GM10248 (cell line): Measurements from ENCODE around the gene OR5M3.

Source experiments
- CTCF ChIA-PET: fragments of 300-600 bp; sonication (Branson Sonifier 250); formaldehyde crosslinking; extraction: SDS; loops from one replicate; lab custom pipeline; 2021; ENCODE audit warnings: antibody characterized with exemption; lab: Yijun Ruan, JAX
- POLR2A ChIA-PET: fragments of 350-650 bp; sonication (Branson Sonifier 250); formaldehyde crosslinking; extraction: SDS; loops from one replicate; lab custom pipeline; 2020; ENCODE audit warnings: antibody characterized with exemption; lab: Yijun Ruan, JAX
- DNase-seq: peaks from one replicate; pipeline ENCODE4 v3.0.0; 2012; ENCODE audit errors: extremely low spot score
- CTCF ChIP-seq: IDR thresholded peaks from 2 replicates; pipeline ENCODE4 v1.5.1; 2012; ENCODE audit warnings: mild to moderate bottlenecking, low read depth; ENCODE audit errors: extremely low read depth, missing control alignments, control extremely low read depth

OR5M3 gene

GRCh38 chr11:56473252-56473651 is at the start of gene OR5M3:
OR5M3 (minus strand) TSS chr11:56473352; CDS start chr11:56470497, 2,855 bp downstream.
- ChIA-PET CTCF (no interaction called here), POLR2A (no interaction called here)
- no peak for DNase-seq
- no peak for TF ChIP-seq CTCF

- DNase-seq = no peak
- POLR2A ChIA-PET = no interaction called here
- CTCF ChIA-PET = no interaction called here
- TF ChIP-seq CTCF = no peak
Measured at GRCh38 chr11:56522008-56522407, 48.9 kb upstream of the OR5M3 start.

DNA sequence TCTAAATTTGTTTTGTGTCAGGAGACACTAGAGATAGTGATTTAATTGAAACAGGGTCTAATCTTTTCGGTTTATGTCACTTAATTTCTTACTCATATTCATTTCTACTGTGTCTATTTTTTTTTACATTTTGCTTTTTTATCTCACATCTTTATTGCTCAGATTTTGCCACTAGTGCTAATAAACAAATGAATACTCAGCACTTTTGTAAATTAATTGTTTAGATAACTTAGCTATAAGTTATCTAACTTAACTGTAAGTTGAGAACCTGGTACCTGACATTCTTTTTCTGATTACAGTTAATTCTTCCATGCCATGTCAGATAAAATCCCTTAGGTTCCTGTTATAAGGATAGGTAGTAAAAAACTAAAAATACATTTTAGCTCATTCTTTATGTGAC is 40.1 kb upstream of the OR5M3 start:
- ChIA-PET CTCF (no interaction called here), POLR2A (no interaction called here)
- TF ChIP-seq CTCF = no peak
- DNase-seq = no peak

DNA sequence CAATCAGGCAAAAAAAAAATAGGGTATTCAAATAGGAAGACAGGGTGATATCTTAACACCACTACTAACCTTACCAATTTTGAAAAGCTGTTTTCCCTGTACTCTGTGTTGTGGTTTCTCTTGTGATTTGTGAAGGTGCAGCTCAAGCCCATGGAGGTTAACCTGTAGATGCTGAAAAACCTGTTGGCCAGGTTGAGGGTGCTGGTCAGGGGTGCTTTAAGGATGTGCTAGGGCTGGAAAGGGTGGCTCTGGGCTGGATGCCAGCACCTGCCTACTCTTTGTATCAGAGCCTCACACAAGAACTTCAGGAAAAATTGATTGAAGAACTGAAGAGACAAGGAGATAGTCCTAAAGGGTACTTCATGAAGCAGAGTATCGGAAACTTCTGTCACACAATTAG is 36.3 kb upstream of the OR5M3 start:
- POLR2A ChIA-PET = no interaction called here
- CTCF ChIA-PET = no interaction called here
- DNase-seq = no peak
- no peak for TF ChIP-seq CTCF

DNA sequence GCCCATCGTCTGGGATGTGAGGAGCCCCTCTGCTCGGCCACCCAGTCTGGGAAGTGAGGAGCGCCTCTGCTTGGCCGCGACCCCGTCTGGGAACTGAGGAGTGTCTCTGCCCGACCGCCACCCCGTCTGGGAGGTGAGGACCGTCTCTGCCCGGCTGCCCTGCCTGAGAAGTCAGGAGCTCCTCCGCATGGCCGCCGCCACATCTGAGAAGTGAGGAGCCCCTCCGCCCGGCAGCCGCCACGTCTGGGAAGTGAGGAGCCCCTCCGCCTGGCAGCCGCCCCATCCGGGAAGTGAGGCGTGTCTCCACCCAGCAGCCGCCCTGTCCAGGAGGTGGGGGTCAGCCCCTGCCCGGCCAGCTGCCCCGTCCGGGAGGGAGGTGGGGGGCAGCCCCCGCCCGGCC is 23.9 kb upstream of the OR5M3 start:
- DNase-seq = no peak
- no peak for TF ChIP-seq CTCF
- CTCF ChIA-PET = no interaction called here
- POLR2A ChIA-PET = no interaction called here

- no peak for DNase-seq
- ChIA-PET CTCF (no interaction called here), POLR2A (no interaction called here)
- TF ChIP-seq CTCF = no peak
Measured at GRCh38 chr11:56495117-56495516, 22.0 kb upstream of the OR5M3 start.

DNA sequence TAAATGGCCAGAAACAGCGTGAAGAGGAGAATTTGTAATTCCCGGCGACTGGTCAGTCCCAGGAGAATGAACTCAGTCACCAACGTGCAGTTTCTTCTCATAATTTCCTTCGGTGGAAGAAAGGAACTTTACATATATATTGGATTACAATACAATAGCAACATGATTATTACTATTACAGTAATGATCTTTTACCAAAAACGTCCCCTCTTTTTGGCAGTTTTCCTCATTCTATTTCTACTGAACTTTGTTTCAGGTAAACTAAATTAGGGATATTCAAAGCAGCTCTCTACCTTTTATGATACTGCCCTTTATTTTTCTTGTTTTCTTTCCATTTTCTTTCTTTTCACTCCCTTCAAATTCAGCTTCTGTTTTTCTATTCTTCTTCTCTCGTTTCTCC is 18.1 kb upstream of the OR5M3 start, which contains the start of gene OR5M8:
OR5M8 (minus strand) TSS at position 101 of the 400 bp plus-strand sequence; CDS start at position 101, 0 bp downstream.
- POLR2A ChIA-PET = no interaction called here
- TF ChIP-seq CTCF = no peak
- no peak for DNase-seq
- CTCF ChIA-PET = no interaction called here
